NCI-H2196 treated with DMSO at 0.1 percent for 48 hours (cell line): ENCODE measurements around the gene ACAT2.
"Not testable (repeated sequence)": the region's sequence is repeated elsewhere in the genome, so short reads cannot be mapped to it uniquely, and the experiment has no call there.

ENCODE experiments used
- DNase-seq: peaks from one replicate; lab custom pipeline; 2025; ENCODE audit not compliant: unreplicated experiment; lab: John Stamatoyannopoulos, UW

ACAT2 gene

DNA sequence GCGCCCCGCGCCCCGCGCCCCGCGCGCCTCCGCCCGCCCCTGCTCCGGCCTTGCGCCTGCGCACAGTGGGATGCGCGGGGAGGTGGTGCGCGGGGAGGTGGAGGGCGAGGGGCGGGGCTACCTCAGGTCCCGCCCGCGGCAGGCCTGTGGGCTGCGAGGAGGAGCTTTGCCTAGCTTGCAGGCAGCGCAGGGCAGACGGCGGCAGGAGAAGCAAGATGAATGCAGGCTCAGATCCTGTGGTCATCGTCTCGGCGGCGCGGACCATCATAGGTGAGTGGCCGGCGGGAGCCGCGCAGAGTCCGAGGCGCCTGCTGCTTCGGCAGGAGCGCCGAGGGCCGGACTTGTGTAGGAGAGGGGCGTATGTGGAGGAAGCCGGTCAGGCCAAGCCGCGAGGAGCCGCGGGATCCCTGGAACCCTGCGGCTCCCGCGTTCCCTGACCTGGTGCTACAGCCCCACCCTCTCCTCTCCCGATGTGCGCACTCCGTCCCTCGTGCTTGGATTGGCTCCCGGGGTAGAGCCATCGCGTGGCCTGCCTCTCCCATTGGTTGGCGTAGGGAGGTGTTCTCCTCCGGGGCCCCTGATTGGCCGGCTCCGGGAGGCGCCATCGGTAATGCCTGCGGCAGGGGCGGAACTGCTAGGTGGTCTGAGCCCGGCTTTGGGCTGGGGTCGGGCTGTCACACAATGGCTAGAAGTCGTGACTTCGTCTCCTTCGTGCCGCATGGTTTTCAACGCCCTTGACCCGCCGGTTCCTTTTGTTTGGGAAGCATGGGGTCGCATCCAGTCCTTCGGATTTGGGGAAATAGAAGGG lies at the start of gene ACAT2:
TSS of gene ACAT2 (plus strand) at position 173 of the 808 bp plus-strand sequence. CDS start at position 216, 43 bp downstream.
- DNase-seq: peak; percentile 72

DNA sequence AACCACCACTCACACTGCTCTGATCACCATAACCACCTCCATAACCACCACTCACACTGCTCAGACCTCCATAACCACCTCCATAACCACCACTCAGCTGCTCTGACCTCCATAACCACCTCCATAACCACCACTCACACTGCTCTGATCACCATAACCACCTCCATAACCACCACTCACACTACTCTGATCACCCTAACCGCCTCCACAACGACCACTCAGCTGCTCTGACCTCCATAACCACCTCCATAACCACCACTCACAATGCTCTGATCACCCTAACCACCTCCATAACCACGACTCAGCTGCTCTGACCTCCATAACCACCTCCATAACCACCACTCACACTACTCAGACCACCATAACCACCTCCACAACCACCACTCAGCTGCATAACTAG lies 49.5 kb upstream of the ACAT2 start:
- DNase-seq: not testable (repeated sequence)

DNA sequence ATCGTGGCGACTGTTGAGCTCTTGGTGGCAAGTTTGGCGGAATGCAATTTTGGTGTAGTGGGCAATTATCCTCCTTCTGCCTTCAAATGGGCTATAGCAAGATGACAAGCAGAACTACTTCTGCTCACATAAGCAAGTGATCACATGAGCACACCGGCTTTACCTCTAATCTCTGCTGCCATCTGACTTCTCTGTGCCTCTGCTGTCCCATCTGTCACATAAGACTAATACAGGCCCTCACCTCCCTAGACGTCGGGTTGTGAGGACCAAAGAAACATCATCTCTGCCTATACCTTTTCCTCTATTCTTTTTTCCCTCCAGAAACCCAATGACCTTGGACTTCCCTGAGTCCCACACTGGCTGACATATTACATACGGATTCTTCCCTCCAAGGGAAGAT lies 47.9 kb upstream of the ACAT2 start:
- no peak for DNase-seq

DNA sequence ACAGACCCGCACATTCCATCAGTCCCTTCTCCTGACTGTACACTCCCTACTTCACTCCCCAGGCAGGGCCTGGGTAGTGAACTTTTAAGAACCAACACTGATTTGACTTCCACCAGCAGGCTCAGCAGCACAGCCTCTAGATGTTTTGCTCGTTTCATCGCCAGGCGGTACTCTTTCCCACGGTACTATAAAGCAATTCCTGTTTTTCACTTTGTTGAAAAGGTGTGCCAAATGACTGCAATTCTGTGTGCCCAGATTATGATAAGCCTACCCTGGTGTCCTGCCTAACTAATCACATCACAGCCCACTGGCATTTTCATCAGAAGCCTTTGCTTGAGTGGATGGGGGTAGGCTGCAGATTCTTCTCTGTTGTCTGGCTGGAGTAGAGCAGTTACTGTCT lies 47.4 kb upstream of the ACAT2 start:
- DNase-seq: no peak

DNA sequence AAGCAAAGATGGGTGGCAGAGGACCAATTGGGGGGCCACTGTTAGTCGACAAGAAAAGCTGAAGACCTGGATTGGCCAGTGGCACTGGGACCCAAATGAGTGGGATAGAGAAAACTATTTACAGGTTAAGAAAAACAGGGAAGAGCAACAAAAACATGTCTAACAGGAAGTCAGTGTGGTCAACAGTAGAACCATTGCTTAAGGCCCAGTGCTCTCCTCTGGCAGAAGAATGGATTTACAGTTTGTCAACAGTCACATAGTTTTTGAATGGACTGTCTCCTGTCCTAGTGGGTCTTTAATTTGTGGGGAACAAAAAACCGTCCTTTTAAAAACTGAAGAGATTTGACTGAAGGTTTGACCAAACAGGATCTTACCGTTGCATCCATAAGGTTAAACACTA lies 46.7 kb upstream of the ACAT2 start:
- DNase-seq: no peak

DNA sequence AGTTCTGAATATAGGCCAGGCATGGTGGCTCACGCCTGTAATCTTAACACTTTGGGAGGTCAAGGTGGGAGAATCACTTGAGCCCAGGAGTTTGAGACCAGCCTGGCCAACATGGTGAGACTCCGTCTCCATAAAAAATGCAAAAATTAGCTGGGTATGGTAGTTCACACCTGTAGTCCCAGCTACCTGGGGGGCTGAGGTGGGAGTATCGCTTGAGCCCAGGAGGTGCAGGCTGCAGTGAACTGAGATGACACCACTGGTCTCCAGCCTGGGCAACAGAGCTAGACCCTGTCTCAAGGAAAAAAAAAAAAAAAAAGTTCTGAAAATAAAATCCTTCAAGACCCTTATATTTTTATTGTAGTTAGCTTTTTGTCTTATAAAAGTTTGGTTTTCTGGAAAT lies 46.2 kb upstream of the ACAT2 start:
- no peak for DNase-seq

DNA sequence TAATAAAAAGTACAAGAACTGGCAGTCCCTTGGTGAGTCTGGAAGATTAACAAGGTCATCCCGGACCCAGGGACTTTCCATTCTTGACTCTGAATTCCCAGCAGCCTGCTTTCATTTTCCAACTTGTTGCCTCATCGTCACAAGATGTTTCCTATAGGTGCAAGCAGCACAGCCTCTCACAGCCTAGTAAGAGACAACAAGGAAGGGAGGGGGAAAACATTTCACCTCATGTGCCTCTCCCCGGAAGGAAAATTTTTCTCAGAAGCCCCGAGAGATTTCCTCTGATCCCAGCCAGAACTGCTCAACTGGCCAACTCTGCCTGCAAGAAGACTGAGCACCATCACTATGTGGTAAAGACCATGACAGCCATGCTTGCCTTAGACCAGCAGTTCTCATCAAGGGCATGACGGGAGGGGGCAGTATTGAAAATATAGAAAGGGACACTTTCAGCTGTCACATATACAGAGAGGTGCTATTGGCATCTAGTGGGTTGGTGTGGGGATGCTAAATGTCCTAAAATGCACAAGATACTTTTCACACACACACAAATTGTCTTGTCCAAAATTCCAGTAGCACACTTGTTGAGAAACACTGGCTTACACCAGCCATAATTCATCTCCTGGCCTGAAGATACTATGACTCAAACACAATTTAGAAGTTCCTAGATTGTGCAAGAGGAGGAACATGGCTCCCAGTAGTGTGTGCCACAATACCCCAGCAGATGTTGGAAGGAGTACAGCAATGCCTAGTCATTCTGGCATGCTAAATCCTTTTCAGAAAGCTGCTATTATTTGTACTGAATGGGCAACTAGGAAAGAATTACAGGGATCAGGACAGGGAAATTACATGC lies 45.4 kb upstream of the ACAT2 start:
- DNase-seq: no peak

DNA sequence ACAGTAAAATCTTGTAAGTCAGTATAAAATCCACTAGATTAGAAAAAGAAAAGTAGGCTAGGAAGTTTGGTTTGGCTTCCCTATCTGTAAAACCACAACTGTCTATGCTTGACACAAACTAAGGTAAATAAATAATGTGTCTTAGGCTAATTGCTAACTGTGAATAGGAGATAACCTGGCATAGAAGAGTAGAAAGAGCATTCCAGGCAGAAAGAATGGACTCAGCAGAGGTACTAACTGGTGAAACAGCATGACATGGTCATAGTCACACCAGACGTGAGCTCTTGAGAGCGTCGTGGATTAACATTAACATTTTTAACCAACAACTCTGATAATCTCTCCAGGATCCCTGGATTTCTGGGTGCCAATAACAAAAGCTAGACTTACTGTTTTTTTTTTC lies 43.2 kb upstream of the ACAT2 start:
- DNase-seq: no peak

DNA sequence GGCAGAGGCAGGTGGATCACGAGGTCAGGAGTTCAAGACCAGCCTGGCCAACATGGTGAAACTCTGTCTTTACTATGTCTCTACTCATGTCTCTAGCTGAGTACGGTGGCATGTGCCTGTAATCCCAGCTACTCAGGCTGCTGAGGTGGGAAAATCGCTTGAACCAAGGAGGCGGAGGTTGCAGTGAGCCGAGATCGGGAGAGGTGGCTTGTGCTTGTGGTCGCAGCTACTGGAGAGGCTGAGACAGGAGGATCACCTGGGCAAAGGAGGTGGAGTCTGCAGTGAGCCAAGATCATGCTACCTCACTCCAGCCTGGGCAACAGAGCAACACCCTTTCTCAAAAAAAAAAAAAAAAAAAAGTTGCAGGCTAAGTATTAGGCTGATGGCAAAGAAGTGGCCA lies 42.6 kb upstream of the ACAT2 start:
- DNase-seq: no peak

DNA sequence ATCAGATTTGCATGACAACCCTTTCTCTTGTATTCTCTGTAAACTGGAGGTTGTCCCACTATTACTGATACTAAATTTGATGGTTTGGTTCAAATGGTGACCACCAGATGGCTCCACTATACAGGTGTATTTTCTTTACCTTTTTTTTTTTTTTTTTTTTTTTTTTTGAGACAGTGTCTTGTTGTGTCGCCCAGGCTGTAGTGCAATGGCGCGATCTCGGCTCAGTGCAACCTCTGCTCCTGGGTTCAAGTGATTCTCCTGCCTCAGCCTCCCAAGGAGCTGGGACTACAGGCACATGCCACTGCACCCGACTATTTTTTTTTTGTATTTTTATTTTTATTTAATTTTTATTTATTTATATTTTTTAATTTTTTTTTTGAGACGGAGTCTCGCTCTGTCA lies 41.1 kb upstream of the ACAT2 start:
- DNase-seq: no peak

DNA sequence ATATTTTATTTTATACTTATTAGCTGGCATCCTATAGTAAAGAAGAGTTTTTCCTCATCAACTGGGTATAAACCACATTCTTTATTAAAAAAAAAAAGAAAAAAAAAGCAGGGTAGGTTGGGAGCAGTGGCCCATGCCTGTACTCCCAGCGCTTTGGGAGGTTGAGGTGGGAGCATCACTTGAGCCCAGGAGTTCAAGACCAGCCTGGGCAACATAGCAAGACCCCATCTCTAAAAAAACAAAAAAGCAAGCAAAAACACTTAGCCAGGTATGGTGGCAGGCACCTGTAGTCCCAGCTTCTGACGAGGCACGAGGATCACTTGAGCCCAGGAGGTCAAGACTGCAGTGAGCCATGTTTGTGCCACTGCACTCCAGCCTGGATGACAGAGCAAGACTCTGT lies 39.9 kb upstream of the ACAT2 start:
- DNase-seq: not testable (repeated sequence)

DNA sequence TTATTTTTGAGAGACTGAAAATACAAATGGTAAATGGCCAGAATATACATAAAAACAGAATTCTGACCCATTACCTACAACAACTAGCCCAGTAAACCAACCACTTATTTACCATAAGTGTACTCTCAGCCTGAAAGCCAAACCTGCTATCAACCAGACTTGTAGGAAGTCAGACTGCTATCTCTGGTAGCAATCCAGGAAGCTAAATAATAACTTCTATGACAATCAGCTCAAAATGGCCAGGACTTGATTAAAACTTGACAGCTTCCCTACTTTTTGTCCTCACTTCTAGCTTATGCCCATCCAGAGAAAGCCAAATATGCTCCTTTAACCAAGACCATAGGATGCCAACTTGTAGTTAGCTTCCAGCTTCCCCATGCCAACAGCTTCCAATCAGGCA lies 39.2 kb upstream of the ACAT2 start:
- DNase-seq: no peak

DNA sequence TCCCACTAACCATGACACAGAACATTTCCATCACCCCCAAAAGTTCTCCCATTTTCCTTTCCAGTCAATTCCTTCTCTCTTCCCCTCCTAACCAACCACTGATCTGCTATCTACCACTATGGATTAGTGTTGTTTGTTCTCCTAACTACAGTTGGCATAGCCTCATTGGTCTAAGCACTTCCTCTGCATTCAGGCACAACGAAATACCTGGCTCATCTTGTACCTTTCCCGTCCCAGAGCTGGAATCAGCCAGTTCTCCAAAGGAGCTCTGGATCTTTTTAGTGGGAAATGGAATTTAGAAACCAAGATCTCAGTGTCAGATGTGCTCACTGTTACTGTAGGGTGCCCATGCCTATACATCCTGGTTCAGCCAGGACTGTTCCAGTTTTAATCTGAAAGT lies 38.6 kb upstream of the ACAT2 start:
- no peak for DNase-seq

DNA sequence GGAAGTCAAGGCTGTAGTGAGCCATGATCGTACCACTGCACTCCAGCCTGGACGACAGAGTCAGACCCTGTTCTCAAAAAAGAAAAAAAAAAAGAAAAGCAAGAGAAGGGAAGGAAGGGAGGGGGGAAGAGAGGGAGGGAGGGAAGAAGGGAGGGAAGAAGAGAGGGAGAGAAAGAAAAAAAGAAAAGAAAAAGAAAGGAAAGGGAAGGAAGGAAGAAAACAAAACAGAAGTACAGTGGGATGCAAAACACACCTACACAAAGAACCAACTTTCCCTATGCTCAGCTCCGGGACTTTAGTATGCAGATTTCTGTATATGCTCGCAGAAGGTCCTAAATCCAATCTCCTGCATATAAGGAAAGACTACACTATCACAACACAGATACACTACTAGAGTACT lies 37.1 kb upstream of the ACAT2 start:
- no peak for DNase-seq

DNA sequence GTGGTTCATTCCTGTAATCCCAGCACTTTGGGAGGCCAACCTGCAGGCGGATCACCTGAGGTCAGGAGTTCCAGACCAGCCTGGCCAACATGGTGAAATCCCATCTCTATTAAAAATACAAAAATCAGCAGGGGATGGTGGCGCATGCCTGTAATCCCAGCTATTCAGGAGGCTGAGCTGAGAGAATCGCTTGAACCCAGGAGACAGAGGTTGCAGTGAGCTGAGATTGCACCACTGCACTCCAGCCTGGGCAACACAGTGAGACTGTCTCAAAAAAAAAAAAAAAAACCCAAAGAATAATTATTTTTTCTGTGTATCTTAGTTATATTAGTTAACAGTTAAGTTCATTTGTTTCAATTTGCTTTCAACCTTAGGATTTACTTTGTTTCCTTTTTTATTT lies 36.6 kb upstream of the ACAT2 start:
- not testable (repeated sequence) for DNase-seq

DNA sequence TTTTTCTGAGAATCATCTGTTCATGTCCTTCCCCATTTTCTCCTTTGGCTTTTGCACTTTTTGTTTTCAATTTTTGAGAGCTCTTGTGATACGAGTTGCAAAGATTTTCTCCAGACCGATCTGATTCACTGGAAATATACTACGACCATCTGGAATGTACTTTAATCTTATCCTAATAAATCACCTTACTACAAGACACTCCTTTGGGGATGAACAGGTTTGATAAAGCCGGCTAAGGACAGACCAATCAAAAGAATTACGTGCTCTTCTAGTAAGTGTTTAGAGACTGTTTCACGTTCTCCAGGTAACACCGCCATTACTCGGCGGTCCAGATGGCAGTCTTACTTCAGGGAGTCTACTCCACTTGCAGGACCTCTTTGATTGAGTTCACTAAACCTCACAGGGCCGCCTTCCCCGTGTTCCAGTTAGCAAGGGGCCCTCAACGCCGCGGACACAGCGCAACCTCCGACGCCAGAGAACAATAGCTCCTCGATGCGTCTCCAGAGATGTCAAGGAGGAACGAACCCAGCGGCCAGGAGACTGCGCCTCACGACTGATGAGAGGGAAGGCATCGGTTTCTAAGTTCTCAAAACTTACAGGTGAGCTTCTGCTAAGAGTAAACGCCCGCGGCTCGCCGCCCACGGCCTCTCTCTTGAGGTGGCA lies 35.5 kb upstream of the ACAT2 start:
- DNase-seq: no peak

DNA sequence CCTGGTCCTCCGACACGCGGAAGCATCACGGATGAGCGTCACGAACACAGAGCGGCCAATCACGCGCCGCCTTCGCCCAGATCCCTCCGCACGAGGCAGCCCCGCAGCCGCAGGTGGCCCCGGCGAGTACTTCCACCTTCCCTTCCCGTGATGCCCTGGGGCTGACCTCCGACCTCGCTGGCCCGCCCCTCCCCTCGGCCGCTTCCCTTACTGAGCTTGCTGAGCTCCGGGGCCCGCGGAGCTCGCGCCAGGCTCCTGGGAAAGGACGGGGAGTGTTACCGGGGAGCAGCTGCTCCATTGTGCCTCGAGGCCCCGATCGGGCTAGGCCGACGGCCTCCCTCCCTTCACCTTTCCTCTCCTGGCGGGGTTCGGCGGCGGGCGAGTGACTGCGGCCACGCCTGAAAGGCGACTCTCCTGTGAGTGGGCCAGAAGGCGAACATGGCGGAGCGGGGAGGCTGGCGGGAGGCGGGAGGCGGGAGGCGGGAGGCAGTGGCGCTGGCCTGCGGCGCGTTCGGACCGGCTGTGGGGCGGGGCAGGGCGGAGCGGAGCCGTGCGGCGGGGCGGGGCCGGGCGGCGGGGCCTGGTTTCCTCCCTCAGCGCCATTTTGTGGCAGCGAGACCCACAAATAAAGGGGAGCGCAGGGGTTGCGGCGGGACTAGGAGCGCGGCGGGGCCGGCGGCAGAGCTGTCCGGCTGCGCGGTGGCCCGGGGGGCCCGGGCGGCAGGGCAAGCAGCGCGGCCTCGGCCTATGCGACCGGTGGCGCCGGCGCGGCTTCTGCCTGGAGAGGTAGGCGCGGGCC lies 34.7 kb upstream of the ACAT2 start, which contains the start of gene WTAP:
TSS of gene WTAP (plus strand) at position 589 of the 799 bp plus-strand sequence. CDS start 8,760 bp downstream, outside the sequence.
- peak; percentile 78 for DNase-seq

DNA sequence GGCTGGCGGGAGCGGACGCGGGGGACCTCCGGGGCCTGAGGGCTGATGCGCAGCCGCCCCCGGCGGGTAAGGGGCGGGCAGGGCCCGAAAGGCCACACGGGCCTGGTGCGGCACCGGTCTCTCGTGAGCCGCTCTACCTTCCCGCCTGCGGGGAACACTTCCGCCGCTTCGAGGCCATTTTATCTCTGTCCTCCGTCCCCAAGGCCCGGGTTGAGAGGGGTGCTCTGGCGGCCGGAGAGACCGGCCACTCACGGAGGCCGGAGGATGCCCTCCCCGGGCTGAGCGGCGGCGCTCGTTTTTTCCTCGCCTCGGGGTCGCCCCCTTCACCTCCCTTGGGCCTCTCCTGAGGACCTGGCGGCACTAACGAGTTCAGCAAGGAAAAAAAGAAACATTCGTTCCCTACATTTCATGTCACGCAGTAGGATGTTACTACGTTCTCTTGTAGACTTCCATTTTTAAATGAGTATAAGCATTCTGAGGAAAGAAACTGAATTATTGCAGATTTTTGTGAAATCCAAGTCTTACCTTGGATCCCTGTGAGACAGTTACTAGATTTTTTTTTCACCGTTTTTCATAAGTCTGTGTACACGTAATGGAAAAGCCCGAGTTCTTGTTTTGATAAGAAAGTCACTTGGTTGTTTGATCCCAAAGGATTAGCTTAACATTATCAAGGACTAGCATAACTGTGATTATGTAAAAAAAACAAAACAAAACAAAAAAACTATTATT lies 34.0 kb upstream of the ACAT2 start:
- no peak for DNase-seq

DNA sequence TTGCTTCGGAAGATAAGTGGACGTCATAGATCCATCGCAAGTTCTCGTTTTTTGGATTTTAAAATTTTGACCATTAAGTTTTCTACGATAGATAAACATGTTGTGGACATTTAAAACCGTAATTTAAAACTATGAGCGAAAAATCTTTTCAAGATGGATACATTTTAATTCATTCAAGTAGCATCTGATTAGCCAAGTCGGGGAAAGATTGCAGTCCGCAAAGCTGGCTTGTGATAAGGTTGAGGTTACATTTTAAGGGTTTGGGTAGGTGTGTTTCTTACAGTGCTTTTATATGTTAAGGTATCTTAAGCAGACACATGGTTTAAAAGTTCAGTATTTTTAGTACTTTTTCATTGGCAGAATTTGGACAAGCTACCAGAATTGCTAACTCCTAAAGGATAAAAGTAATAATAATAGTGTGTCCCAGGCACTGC lies 33.3 kb upstream of the ACAT2 start:
- DNase-seq: no peak
